ENCODE data around the gene PRKN.

PRKN gene

DNA sequence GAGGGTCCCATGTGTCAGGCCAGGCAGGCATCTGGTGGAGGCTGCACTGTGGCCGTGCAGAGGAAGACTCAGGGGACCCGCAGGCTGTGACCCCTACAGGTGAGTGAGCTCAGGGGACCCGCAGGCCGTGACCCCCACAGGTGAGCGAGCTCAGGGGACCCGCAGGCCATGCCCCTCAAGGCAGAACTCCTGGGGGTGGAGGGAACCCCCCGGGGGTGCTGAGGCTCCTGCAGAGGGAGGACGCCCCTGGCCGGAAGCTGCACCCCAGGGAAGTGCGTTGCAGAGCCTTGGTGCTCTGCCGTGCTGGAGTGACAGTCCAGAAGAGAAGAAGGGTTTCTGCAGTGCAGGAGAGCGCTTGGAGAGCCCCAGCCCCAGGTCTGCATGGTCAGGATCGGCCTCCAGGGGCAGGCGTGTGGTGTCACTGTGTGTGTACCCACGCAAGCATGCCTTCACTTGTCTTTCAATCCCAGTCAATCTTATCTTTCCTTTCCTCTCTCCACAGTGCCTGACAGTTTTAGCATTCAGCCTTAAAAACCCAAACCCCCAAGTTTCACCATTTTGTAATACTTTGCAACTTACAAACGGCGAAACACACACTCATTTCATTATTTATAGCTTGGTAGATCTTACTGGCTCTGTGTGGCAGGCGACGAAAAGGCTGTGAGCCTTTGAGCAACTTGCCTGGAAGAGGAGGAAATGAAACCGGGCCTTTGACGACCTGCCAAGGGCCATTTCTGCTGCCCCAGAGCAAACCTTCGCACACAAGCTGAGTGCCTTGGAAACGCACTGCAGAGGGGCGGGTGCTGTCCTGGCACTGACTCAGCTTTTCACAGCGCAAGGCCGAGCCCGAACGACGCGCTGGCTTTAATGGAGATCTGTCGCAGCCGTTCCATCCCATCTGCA lies 1352.3 kb downstream of the PRKN start:
- TF ChIP-seq SPI1 (IDR thresholded peaks at IDR 0.05; ENCODE audit: borderline replicate concordance, low read depth) = no peak
- TF ChIP-seq GABPA (IDR thresholded peaks at IDR 0.05; ENCODE audit: low read depth) = no peak
- TF ChIP-seq POLR2AphosphoS5 (IDR thresholded peaks at IDR 0.05; ENCODE audit: low read depth) = no peak
- TF ChIP-seq, protein P1, sequence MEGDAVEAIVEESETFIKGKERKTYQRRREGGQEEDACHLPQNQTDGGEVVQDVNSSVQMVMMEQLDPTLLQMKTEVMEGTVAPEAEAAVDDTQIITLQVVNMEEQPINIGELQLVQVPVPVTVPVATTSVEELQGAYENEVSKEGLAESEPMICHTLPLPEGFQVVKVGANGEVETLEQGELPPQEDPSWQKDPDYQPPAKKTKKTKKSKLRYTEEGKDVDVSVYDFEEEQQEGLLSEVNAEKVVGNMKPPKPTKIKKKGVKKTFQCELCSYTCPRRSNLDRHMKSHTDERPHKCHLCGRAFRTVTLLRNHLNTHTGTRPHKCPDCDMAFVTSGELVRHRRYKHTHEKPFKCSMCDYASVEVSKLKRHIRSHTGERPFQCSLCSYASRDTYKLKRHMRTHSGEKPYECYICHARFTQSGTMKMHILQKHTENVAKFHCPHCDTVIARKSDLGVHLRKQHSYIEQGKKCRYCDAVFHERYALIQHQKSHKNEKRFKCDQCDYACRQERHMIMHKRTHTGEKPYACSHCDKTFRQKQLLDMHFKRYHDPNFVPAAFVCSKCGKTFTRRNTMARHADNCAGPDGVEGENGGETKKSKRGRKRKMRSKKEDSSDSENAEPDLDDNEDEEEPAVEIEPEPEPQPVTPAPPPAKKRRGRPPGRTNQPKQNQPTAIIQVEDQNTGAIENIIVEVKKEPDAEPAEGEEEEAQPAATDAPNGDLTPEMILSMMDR (IDR thresholded peaks at IDR 0.05; ENCODE audit: insufficient read depth, low read length) = no peak
- TF ChIP-seq, protein P2, sequence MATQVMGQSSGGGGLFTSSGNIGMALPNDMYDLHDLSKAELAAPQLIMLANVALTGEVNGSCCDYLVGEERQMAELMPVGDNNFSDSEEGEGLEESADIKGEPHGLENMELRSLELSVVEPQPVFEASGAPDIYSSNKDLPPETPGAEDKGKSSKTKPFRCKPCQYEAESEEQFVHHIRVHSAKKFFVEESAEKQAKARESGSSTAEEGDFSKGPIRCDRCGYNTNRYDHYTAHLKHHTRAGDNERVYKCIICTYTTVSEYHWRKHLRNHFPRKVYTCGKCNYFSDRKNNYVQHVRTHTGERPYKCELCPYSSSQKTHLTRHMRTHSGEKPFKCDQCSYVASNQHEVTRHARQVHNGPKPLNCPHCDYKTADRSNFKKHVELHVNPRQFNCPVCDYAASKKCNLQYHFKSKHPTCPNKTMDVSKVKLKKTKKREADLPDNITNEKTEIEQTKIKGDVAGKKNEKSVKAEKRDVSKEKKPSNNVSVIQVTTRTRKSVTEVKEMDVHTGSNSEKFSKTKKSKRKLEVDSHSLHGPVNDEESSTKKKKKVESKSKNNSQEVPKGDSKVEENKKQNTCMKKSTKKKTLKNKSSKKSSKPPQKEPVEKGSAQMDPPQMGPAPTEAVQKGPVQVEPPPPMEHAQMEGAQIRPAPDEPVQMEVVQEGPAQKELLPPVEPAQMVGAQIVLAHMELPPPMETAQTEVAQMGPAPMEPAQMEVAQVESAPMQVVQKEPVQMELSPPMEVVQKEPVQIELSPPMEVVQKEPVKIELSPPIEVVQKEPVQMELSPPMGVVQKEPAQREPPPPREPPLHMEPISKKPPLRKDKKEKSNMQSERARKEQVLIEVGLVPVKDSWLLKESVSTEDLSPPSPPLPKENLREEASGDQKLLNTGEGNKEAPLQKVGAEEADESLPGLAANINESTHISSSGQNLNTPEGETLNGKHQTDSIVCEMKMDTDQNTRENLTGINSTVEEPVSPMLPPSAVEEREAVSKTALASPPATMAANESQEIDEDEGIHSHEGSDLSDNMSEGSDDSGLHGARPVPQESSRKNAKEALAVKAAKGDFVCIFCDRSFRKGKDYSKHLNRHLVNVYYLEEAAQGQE (IDR thresholded peaks at IDR 0.05; ENCODE audit: insufficient replicate concordance, low read depth) = no peak
- DNase-seq (ENCODE audit: low read depth in 1 of 2, low spot score in 1 of 2) = peak in 1 of 2 experiments; percentile 49
- no peak overlapping the region for H3K27ac ChIP-seq (replicated peaks)
- H3K27me3 ChIP-seq (ENCODE audit: insufficient read depth, poor library complexity, severe bottlenecking) = no peaks in the 10 kb centered on the region
- no peak overlapping the region for H3K4me3 ChIP-seq (replicated peaks; ENCODE audit: insufficient read depth, low read length)

DNA sequence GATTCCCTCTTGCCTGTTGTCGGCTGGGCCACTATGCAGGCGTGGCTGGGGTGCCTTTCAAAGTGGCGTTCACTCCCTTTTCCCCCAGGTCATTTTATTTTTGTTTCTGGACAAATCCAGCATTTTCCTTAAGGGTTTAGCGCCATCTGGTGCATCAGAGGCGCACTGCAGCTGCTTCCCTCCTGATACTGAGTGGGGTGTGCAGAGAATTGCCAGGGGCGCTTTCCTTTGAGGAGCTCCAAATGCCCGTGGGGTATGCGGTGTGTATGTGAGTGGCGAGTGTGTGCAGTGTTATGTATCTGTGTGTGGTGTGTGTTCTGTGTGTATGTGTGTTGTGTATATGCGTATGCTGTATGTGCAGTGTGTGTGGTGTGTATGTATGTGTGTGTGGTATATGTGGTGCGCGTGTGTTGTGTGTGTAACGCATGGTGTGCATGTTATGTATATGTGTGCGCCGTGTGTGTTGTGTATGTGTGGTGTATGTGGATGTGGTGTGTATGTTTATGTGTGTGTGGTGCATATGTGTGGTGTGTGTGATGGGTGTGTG lies 1353.6 kb downstream of the PRKN start:
- TF ChIP-seq, protein P1 (IDR thresholded peaks at IDR 0.05; ENCODE audit: insufficient read depth, low read length) = peak; percentile 84
- TF ChIP-seq, protein P2 (IDR thresholded peaks at IDR 0.05; ENCODE audit: insufficient replicate concordance, low read depth) = no peak
- no peak overlapping the region for H3K27ac ChIP-seq (replicated peaks)
- peak in 1 of 2 experiments; percentile 40 for DNase-seq (ENCODE audit: low read depth in 1 of 2, low spot score in 1 of 2)
- no peaks in the 10 kb centered on the region for H3K27me3 ChIP-seq (ENCODE audit: insufficient read depth, poor library complexity, severe bottlenecking)
- no peak overlapping the region for H3K4me3 ChIP-seq (replicated peaks; ENCODE audit: insufficient read depth, low read length)

DNA sequence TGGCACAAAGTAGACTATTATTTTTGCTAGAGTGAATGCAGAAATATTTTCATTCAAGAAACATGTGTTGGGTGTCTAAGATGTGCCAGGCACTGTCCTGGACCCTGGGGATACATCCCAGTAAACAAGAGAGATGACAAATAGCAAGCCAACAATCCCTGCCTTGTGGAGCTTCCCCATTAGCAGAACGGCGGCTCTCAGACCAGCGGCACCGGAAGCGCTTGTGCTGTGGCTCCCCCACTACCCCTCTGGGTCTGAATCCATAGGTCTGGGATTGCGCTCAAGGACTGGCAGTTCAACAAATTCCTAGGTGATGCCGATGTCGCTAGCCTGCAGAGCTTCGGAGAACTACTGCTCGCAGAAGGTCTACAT lies 1355.2 kb downstream of the PRKN start:
- no peak for DNase-seq (ENCODE audit: low read depth in 1 of 2, low spot score in 1 of 2)
- no peak overlapping the region for H3K4me3 ChIP-seq (replicated peaks; ENCODE audit: insufficient read depth, low read length)
- no peaks in the 10 kb centered on the region for H3K27me3 ChIP-seq (ENCODE audit: insufficient read depth, poor library complexity, severe bottlenecking)
- H3K27ac ChIP-seq (replicated peaks) = no peak overlapping the region
- no peak for TF ChIP-seq POLR2AphosphoS5 (IDR thresholded peaks at IDR 0.05; ENCODE audit: low read depth)
- TF ChIP-seq, protein P1 (IDR thresholded peaks at IDR 0.05; ENCODE audit: insufficient read depth, low read length) = no peak
- no peak for TF ChIP-seq GABPA (IDR thresholded peaks at IDR 0.05; ENCODE audit: low read depth)
- no peak for TF ChIP-seq SPI1 (IDR thresholded peaks at IDR 0.05; ENCODE audit: borderline replicate concordance, low read depth)
- TF ChIP-seq, protein P2 (IDR thresholded peaks at IDR 0.05; ENCODE audit: insufficient replicate concordance, low read depth) = no peak
